GM18526 (cell line): ENCODE measurements around the gene PRKAR1B.

Experiments
- POLR2A ChIP-seq: IDR thresholded peaks from 3 replicates; pipeline ENCODE4 v1.6.1; 2011; ENCODE audit not compliant: insufficient read length; ENCODE audit errors: extremely low read depth

Gene PRKAR1B

GRCh38 chr7:607938-608337 is 119.1 kb downstream of the PRKAR1B start:
- TF ChIP-seq POLR2A, result no peak

GRCh38 chr7:605661-606450 is 121.2 kb downstream of the PRKAR1B start:
- no peak for TF ChIP-seq POLR2A

- no peak for TF ChIP-seq POLR2A
Observed at GRCh38 chr7:604884-605531, 122.1 kb downstream of the PRKAR1B start.

- peak; percentile 73 for TF ChIP-seq POLR2A
Observed at GRCh38 chr7:604001-604883, 122.8 kb downstream of the PRKAR1B start.

- TF ChIP-seq POLR2A, result no peak
Observed at GRCh38 chr7:603152-603951, 123.7 kb downstream of the PRKAR1B start.

- no peak for TF ChIP-seq POLR2A
Observed at GRCh38 chr7:602341-603141, 124.5 kb downstream of the PRKAR1B start.

GRCh38 chr7:601595-602340 is 125.3 kb downstream of the PRKAR1B start:
- peak; percentile 52 for TF ChIP-seq POLR2A

- TF ChIP-seq POLR2A, result no peak
Observed at GRCh38 chr7:601036-601594, 126.0 kb downstream of the PRKAR1B start.

- TF ChIP-seq POLR2A, result no peak
Observed at GRCh38 chr7:600149-601035, 126.7 kb downstream of the PRKAR1B start.

- no peak for TF ChIP-seq POLR2A
Observed at GRCh38 chr7:598899-599298, 128.2 kb downstream of the PRKAR1B start.

GRCh38 chr7:597348-598178 is 129.5 kb downstream of the PRKAR1B start:
- TF ChIP-seq POLR2A, result no peak

GRCh38 chr7:596819-597182 is 130.3 kb downstream of the PRKAR1B start:
- no peak for TF ChIP-seq POLR2A
